NT2/D1 (cell line): ENCODE results near the gene RTBDN.

ENCODE experiments used
- DNase-seq: peaks from one replicate; pipeline ENCODE4 v3.0.0-alpha.2; 2011; ENCODE audit warnings: low read depth, low spot score
- H3K27me3 ChIP-seq: 2 replicates; pipeline ENCODE4 v1.6.0; 2011; ENCODE audit warnings: mild to moderate bottlenecking; ENCODE audit not compliant: insufficient read length, insufficient read depth
- H3K36me3 ChIP-seq: 2 replicates; pipeline ENCODE4 v1.6.1; 2011; ENCODE audit warnings: mild to moderate bottlenecking, low read length, mixed read lengths; ENCODE audit not compliant: insufficient read depth, insufficient read length
- H3K4me1 ChIP-seq: 2 replicates; pipeline ENCODE4 v1.5.1; 2011; ENCODE audit not compliant: insufficient read depth, insufficient read length
- H3K4me3 ChIP-seq: 2 replicates; pipeline ENCODE4 v1.5.1; 2011; ENCODE audit warnings: low read depth; ENCODE audit not compliant: insufficient read length
- H3K9ac ChIP-seq: 2 replicates; pipeline ENCODE4 v1.6.0; 2011; ENCODE audit warnings: low read depth; ENCODE audit not compliant: insufficient read length
- H3K9me3 ChIP-seq: 2 replicates; pipeline ENCODE4 v1.5.1; 2011; ENCODE audit warnings: mild to moderate bottlenecking, low read length; ENCODE audit not compliant: insufficient read depth
- SUZ12 ChIP-seq: IDR thresholded peaks from 2 replicates; pipeline ENCODE4 v1.6.1; 2011; ENCODE audit not compliant: insufficient read length, insufficient read depth; ENCODE audit errors: extremely low read depth
- YY1 ChIP-seq: IDR thresholded peaks from 2 replicates; pipeline ENCODE4 v1.6.1; 2011; ENCODE audit not compliant: insufficient read length, insufficient read depth
- ZNF274 ChIP-seq: IDR thresholded peaks from 2 replicates; pipeline ENCODE4 v1.6.1; 2011; ENCODE audit warnings: mild to moderate bottlenecking, low read depth, low read length

The RTBDN gene

GRCh38 chr19:12834566-12834943 lies at the start of gene RTBDN:
TSS of gene RTBDN (minus strand) at chr19:12834579. CDS start at chr19:12829979, 4,600 bp downstream.
- H3K27me3 ChIP-seq, result peaks cover 32% of the 10 kb centered on the region
- TF ChIP-seq YY1 (no peak), ZNF274 (no peak), SUZ12 (no peak)
- no peak for DNase-seq
- H3K9me3 ChIP-seq, result no peaks in the 10 kb centered on the region
- peak within 1 kb of the TSS; percentile 83 for H3K9ac ChIP-seq
- peak within 1 kb of the TSS; percentile 61 for H3K4me3 ChIP-seq
- no peaks in the 10 kb centered on the region for H3K36me3 ChIP-seq
- H3K4me1 ChIP-seq, result peaks cover 10% of the 10 kb centered on the region

GRCh38 chr19:12882589-12882988 lies 48.2 kb upstream of the RTBDN start:
- TF ChIP-seq YY1 (no peak), ZNF274 (no peak), SUZ12 (no peak)
- H3K4me3 ChIP-seq, result no peak overlapping the region
- H3K9me3 ChIP-seq, result peaks cover 16% of the 10 kb centered on the region
- no peaks in the 10 kb centered on the region for H3K36me3 ChIP-seq
- H3K9ac ChIP-seq, result no peak overlapping the region
- peaks cover 3% of the 10 kb centered on the region for H3K4me1 ChIP-seq
- H3K27me3 ChIP-seq, result peaks cover 46% of the 10 kb centered on the region
- DNase-seq, result no peak

- H3K4me1 ChIP-seq, result peaks cover 3% of the 10 kb centered on the region
- H3K27me3 ChIP-seq, result peaks cover 33% of the 10 kb centered on the region
- peaks cover 16% of the 10 kb centered on the region for H3K9me3 ChIP-seq
- no peaks in the 10 kb centered on the region for H3K36me3 ChIP-seq
- DNase-seq, result peak; percentile 92
- TF ChIP-seq SUZ12, result no peak
- TF ChIP-seq ZNF274, result no peak
- TF ChIP-seq YY1, result no peak
- peak within 1 kb of the TSS; percentile 78 for H3K4me3 ChIP-seq
- H3K9ac ChIP-seq, result peak within 1 kb of the TSS; percentile 82
These were observed 46.9 kb upstream of the RTBDN start, which contains the start of gene DNASE2 for GRCh38 chr19:12881172-12881808. TSS of gene DNASE2 (minus strand) at chr19:12881449. CDS start at chr19:12881375, 74 bp downstream.

GRCh38 chr19:12880551-12881171 lies 46.3 kb upstream of the RTBDN start:
- Histone ChIP-seq H3K9ac (peak overlapping the region; percentile 82), H3K4me1 (peaks cover 3% of the 10 kb centered on the region), H3K4me3 (peak overlapping the region; percentile 78), H3K9me3 (peaks cover 16% of the 10 kb centered on the region), H3K27me3 (peaks cover 27% of the 10 kb centered on the region), H3K36me3 (no peaks in the 10 kb centered on the region)
- no peak for DNase-seq
- TF ChIP-seq YY1 (no peak), ZNF274 (no peak), SUZ12 (no peak)

GRCh38 chr19:12875086-12875485 lies 40.7 kb upstream of the RTBDN start:
- Histone ChIP-seq H3K9ac (no peak overlapping the region), H3K4me3 (no peak overlapping the region), H3K9me3 (peaks cover 11% of the 10 kb centered on the region; the same call in 1 of the 2 replicates), H3K27me3 (peaks cover 1% of the 10 kb centered on the region), H3K4me1 (peaks cover 2% of the 10 kb centered on the region), H3K36me3 (peaks cover 10% of the 10 kb centered on the region)
- no peak for TF ChIP-seq YY1
- no peak for TF ChIP-seq ZNF274
- no peak for TF ChIP-seq SUZ12
- no peak for DNase-seq

- peaks cover 2% of the 10 kb centered on the region for H3K4me1 ChIP-seq
- peaks cover 1% of the 10 kb centered on the region for H3K27me3 ChIP-seq
- no peak overlapping the region for H3K4me3 ChIP-seq
- H3K9me3 ChIP-seq, result peaks cover 11% of the 10 kb centered on the region; the same call in 1 of the 2 replicates
- H3K36me3 ChIP-seq, result peaks cover 10% of the 10 kb centered on the region
- no peak for DNase-seq
- H3K9ac ChIP-seq, result no peak overlapping the region
- no peak for TF ChIP-seq SUZ12
- no peak for TF ChIP-seq ZNF274
- TF ChIP-seq YY1, result no peak
These were observed 39.7 kb upstream of the RTBDN start for GRCh38 chr19:12873891-12874745.

GRCh38 chr19:12872941-12873890 lies 38.8 kb upstream of the RTBDN start:
- TF ChIP-seq YY1 (no peak), SUZ12 (no peak), ZNF274 (no peak)
- no peak overlapping the region for H3K9ac ChIP-seq
- H3K4me3 ChIP-seq, result no peak overlapping the region

More at GRCh38 chr19:12872941-12873890, 38.8 kb upstream of the RTBDN start:
- peaks cover 2% of the 10 kb centered on the region for H3K4me1 ChIP-seq
- peaks cover 10% of the 10 kb centered on the region for H3K36me3 ChIP-seq
- peaks cover 10% of the 10 kb centered on the region for H3K27me3 ChIP-seq
- peaks cover 11% of the 10 kb centered on the region; the same call in 1 of the 2 replicates for H3K9me3 ChIP-seq
- DNase-seq, result peak; percentile 90
